Upper lobe of left lung (tissue), 4 donors: ENCODE results near the gene RNF182.

Source experiments
- POLR2AphosphoS5 ChIP-seq, 2 donors: sonication (generic); formaldehyde crosslinking; IDR thresholded peaks; one replicate each; pipeline ENCODE4 v1.5.1; 2017; ENCODE audit warnings: antibody characterized with exemption in 2 of 2
- TF ChIP-seq, protein P1 (sequence below), 6 experiments: fragments of 450-650 bp in 4 of 6; fragments of 200-600 bp in 2 of 6; sonication (generic) in 2 of 6; IDR thresholded peaks; one replicate each; pipeline ENCODE4 v1.5.1; 2016 to 2019; ENCODE audit warnings: antibody characterized with exemption in 6 of 6

DNA sequence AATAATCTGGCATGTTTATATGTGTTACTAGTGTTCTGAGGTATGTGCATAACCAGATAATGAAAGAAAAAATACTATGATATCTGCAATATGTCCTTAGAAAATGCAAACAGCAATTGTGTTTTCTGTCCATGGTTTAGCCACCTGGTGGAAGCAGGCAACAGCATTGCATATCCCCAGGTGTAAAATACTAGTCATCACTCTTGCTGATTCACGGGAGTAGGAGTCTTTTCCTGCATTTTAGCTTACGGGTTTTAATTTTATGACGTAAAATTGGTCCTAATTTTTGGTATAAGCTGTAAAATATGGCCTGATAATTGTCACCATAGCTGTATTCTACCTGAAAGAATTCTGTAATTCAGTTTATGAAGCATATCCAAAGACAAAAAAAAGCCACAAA is 2.5 kb downstream of the RNF182 start:
- TF ChIP-seq, protein P1, sequence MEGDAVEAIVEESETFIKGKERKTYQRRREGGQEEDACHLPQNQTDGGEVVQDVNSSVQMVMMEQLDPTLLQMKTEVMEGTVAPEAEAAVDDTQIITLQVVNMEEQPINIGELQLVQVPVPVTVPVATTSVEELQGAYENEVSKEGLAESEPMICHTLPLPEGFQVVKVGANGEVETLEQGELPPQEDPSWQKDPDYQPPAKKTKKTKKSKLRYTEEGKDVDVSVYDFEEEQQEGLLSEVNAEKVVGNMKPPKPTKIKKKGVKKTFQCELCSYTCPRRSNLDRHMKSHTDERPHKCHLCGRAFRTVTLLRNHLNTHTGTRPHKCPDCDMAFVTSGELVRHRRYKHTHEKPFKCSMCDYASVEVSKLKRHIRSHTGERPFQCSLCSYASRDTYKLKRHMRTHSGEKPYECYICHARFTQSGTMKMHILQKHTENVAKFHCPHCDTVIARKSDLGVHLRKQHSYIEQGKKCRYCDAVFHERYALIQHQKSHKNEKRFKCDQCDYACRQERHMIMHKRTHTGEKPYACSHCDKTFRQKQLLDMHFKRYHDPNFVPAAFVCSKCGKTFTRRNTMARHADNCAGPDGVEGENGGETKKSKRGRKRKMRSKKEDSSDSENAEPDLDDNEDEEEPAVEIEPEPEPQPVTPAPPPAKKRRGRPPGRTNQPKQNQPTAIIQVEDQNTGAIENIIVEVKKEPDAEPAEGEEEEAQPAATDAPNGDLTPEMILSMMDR (IDR thresholded peaks at IDR 0.05): no peak
- TF ChIP-seq POLR2AphosphoS5 (IDR thresholded peaks at IDR 0.05): no peak
